Measurements from ENCODE around the gene CTNND2. TPM values are rescaled to one million over a fixed set of nuclear protein-coding genes. Genes with fewer than 3 reads are reported as not detected.

CTNND2 gene
- total and polyA plus RNA-seq, 9 of the 15 experiments (the other 6 are each of a cell fraction or from before 2014, with no cell fraction given) = 0.03 to 0.35 TPM; not detected in 7

DNA sequence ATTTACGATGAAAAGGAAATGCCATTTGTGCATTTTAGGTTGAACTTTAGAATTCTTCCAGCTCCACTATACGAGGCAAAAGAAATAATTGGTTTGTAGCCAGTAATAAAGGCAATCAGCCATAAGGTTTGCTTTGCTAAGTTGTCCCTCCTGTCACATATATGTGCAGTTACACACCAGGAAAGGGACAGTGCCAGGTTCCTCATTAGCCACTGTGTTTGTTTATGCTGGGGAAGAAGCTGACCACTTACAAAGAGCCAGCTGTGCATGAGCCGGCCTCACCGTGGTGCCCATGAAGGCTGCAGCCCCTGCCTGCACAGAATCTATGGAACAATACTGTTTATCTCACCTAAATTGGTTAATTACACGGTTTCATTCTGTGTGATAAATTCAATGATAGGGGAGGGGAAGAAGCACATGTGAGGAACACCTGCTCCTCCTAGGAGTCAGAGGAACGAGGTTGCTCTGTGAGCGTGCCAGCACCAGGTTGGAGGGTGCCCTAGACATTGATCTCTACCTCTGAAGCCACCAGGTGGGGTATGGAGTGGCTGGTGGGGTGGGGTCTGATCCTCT lies 969.4 kb downstream of the CTNND2 start:
- H3K27ac ChIP-seq (ENCODE audit: extremely low read depth, low read depth, low read length) = no peak overlapping the region
- no peaks in the 10 kb centered on the region for H3K36me3 ChIP-seq (ENCODE audit: control insufficient read depth, insufficient read depth, low read length)
- ChIA-PET CTCF (ENCODE audit: low intra/inter-chr PET ratio) (no interaction called here), POLR2A (interaction anchor here (0.6 to 1.4 kb wide), 3 partner anchors 9 to 641 kb away, joined by 3 read pairs; no protein-coding TSS in a partner anchor)
- TF ChIP-seq ZNF282 (CRISPR knock-in tag; IDR thresholded peaks at IDR 0.05) (no peak), HMGN3 (IDR thresholded peaks at IDR 0.05; ENCODE audit: borderline replicate concordance, extremely low read depth, insufficient read length, low read depth, low read length) (no peak), ESRRB (CRISPR knock-in tag; IDR thresholded peaks at IDR 0.05; ENCODE audit: borderline replicate concordance) (no peak), KLF16 (IDR thresholded peaks at IDR 0.05) (no peak), CREM (IDR thresholded peaks at IDR 0.05; ENCODE audit: low read depth) (no peak), RFX5 (IDR thresholded peaks at IDR 0.05; ENCODE audit: low read depth, low read length) (no peak)
- TF ChIP-seq, protein P1, sequence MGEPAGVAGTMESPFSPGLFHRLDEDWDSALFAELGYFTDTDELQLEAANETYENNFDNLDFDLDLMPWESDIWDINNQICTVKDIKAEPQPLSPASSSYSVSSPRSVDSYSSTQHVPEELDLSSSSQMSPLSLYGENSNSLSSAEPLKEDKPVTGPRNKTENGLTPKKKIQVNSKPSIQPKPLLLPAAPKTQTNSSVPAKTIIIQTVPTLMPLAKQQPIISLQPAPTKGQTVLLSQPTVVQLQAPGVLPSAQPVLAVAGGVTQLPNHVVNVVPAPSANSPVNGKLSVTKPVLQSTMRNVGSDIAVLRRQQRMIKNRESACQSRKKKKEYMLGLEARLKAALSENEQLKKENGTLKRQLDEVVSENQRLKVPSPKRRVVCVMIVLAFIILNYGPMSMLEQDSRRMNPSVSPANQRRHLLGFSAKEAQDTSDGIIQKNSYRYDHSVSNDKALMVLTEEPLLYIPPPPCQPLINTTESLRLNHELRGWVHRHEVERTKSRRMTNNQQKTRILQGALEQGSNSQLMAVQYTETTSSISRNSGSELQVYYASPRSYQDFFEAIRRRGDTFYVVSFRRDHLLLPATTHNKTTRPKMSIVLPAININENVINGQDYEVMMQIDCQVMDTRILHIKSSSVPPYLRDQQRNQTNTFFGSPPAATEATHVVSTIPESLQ (CRISPR knock-in tag; IDR thresholded peaks at IDR 0.05) = no peak
- TF ChIP-seq, protein P2, sequence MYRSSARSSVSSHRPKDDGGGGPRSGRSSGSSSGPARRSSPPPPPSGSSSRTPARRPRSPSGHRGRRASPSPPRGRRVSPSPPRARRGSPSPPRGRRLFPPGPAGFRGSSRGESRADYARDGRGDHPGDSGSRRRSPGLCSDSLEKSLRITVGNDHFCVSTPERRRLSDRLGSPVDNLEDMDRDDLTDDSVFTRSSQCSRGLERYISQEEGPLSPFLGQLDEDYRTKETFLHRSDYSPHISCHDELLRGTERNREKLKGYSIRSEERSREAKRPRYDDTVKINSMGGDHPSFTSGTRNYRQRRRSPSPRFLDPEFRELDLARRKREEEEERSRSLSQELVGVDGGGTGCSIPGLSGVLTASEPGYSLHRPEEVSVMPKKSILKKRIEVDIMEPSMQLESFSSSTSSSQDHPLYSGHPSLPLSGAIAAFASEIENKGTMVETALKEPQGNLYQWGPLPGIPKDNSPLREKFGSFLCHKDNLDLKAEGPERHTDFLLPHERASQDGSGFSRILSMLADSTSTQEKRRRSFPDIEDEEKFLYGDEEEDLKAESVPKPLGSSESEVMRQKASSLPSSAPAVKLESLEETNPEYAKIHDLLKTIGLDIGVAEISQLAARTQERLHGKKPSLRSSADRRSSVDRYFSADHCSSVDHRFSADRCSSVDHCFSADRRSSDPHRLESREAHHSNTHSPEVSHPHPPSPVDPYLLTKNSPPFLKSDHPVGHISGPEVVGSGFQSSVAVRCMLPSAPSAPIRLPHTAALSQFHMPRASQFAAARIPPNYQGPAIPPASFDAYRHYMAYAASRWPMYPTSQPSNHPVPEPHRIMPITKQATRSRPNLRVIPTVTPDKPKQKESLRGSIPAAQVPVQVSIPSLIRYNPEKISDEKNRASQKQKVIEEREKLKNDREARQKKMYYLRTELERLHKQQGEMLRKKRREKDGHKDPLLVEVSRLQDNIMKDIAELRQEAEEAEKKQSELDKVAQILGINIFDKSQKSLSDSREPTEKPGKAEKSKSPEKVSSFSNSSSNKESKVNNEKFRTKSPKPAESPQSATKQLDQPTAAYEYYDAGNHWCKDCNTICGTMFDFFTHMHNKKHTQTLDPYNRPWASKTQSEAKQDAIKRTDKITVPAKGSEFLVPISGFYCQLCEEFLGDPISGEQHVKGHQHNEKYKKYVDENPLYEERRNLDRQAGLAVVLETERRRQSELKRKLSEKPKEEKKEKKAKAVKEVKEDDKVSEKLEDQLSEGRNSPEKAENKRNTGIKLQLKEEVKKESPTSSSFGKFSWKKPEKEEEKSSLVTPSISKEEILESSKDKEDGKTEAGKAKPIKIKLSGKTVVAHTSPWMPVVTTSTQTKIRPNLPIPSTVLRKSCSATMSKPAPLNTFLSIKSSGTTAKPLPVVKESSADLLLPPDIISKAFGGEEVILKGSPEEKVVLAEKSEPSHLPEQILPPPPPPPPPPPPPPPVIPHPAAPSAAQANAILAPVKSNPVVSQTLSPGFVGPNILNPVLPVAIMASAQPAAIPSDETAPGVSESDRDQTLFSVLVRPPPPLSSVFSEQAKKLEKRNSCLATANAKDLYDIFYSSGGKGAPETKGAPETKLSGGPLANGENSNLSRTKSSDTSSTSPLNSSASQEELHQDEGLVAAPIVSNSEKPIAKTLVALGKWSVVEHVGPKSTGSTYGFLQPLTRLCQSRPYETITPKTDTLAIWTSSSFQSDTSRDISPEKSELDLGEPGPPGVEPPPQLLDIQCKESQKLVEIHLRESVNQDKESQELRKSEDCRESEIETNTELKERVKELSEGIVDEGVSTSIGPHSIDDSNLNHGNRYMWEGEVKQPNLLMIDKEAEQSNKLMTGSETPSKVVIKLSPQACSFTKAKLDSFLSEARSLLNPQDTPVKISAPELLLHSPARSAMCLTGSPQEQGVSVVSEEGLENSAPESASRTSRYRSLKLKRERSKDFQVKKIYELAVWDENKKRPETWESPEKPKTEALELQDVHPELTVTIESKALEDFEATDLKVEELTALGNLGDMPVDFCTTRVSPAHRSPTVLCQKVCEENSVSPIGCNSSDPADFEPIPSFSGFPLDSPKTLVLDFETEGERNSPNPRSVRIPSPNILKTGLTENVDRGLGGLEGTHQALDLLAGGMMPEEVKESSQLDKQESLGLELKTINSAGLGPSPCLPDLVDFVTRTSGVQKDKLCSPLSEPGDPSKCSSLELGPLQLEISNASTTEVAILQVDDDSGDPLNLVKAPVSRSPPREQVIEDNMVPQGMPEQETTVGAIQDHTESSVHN (IDR thresholded peaks at IDR 0.05; ENCODE audit: borderline replicate concordance in 1 of 2, low read depth in 1 of 2) = no peak
- ATAC-seq (no peak), FAIRE-seq (no peak), DNase-seq (ENCODE audit: extremely low read depth in 1 of 4, low spot score in 3 of 4) (no peak)
- no peaks in the 10 kb centered on the region; the same call in 1 of the 2 replicates for H4K20me1 ChIP-seq (replicated peaks; ENCODE audit: control insufficient read depth, insufficient read depth, low read length)
- H3K9me1 ChIP-seq (ENCODE audit: control insufficient read depth, insufficient read depth, low read length) = no peaks in the 10 kb centered on the region
- no peak overlapping the region for H2AFZ ChIP-seq (ENCODE audit: low read depth, low read length)
- no peaks in the 10 kb centered on the region for H3K4me1 ChIP-seq (replicated peaks in 1 of 2; ENCODE audit: control insufficient read depth in 2 of 2, insufficient read depth in 2 of 2, low read length in 2 of 2)
- no peaks in the 10 kb centered on the region for H3K79me2 ChIP-seq (ENCODE audit: control insufficient read depth, insufficient read depth, low read length)
- H3K4me2 ChIP-seq (ENCODE audit: insufficient read depth, low read length) = no peak overlapping the region
- 2% methylated on average over 7 of the region's 7 CpGs for WGBS (ENCODE audit: insufficient coverage, low coverage, missing lambda C conversion rate)
- no peak overlapping the region for H3K4me3 ChIP-seq
- peaks cover 0 to 13% of the 10 kb centered on the region in 2 experiments; a peak in 2 of 5 replicates for H3K27me3 ChIP-seq (ENCODE audit: control insufficient read depth in 2 of 2, insufficient read depth in 2 of 2, low read length in 2 of 2)
- in situ Hi-C loops (cut with MboI) = no loop called here
- H3K9me3 ChIP-seq (replicated peaks; ENCODE audit: control insufficient read depth, insufficient read depth, low read depth, low read length) = no peaks in the 10 kb centered on the region
- no peak overlapping the region for H3K9ac ChIP-seq (ENCODE audit: insufficient read depth in 1 of 2, low read depth in 2 of 2, low read length in 2 of 2)
- intact Hi-C loops (cut with micrococcal nuclease) = no loop called here
- no TSS peak for BruUV-seq (replicated peaks)

All from K562 (cell line).